Panc1 (cell line): Measurements from ENCODE around the gene RIC8A. TPM values are rescaled to one million over a fixed set of nuclear protein-coding genes. Genes with fewer than 3 reads are reported as not detected.
A peak's percentile ranks its signal among the peaks of the same experiment; 100 is the strongest.

Source experiments
- ATAC-seq: fragments of 200-7000 bp; cut with Tn5 transposase; 2 replicates; pipeline ENCODE4 v1.9.1; 2020; ENCODE audit warnings: mild to moderate bottlenecking, moderate library complexity
- BruUV-seq: library from RNA; stranded (reverse); fragments of 400-500 nt; replicated peaks from 2 replicates; lab custom pipeline; 2021; lab: Mats Ljungman, UMichigan
- CTCF ChIA-PET: fragments of 300-600 bp; sonication (Branson Sonifier 250); formaldehyde crosslinking; loops from one replicate; lab custom pipeline; 2022; ENCODE audit warnings: antibody characterized with exemption; lab: Charles Lee
- POLR2A ChIA-PET: fragments of 300-600 bp; sonication (Branson Sonifier 250); formaldehyde crosslinking; loops from one replicate; lab custom pipeline; 2022; ENCODE audit warnings: antibody characterized with exemption; lab: Charles Lee
- DNase-seq: peaks from one replicate; pipeline ENCODE4 v3.0.0-alpha.2; 2010; ENCODE audit warnings: low read depth, low spot score
- H3K27ac ChIP-seq: 2 replicates; pipeline ENCODE4 v1.5.1; 2011; ENCODE audit warnings: mild to moderate bottlenecking, low read length, inconsistent platforms
- H3K27me3 ChIP-seq: fragments of 200-500 bp; sonication (Bioruptor generic); 2 replicates; pipeline ENCODE4 v1.6.0; 2014; ENCODE audit warnings: low read length, inconsistent platforms; ENCODE audit not compliant: control insufficient read depth, insufficient read depth
- H3K36me3 ChIP-seq: fragments of 200-500 bp; sonication (Bioruptor generic); 2 replicates; pipeline ENCODE4 v1.5.1; 2014; ENCODE audit warnings: inconsistent platforms, mild to moderate bottlenecking, low read length, moderate library complexity; ENCODE audit not compliant: control insufficient read depth, insufficient read depth
- H3K4me1 ChIP-seq: 2 replicates; pipeline ENCODE4 v1.5.1; 2011; ENCODE audit warnings: inconsistent platforms, mild to moderate bottlenecking, low read length, moderate library complexity; ENCODE audit not compliant: control insufficient read depth, insufficient read depth
- H3K4me3 ChIP-seq, 2 experiments: 2 replicates each; pipeline ENCODE4 v1.5.1; 2011 to 2012; ENCODE audit warnings: low read depth in 2 of 2, low read length in 2 of 2, mild to moderate bottlenecking in 2 of 2, inconsistent platforms in 1 of 2, moderate library complexity in 1 of 2
- H3K9me3 ChIP-seq: fragments of 200-500 bp; sonication (Bioruptor generic); 2 replicates; pipeline ENCODE4 v1.5.1; 2014; ENCODE audit warnings: low read depth, mild to moderate bottlenecking, inconsistent platforms, low read length, moderate library complexity; ENCODE audit not compliant: control insufficient read depth, insufficient read depth
- POLR2AphosphoS5 ChIP-seq: IDR thresholded peaks from 2 replicates; pipeline ENCODE4 v1.6.1; 2012; ENCODE audit warnings: mild to moderate bottlenecking, low read depth, low read length, moderate library complexity
- SIN3A ChIP-seq: IDR thresholded peaks from 2 replicates; pipeline ENCODE4 v1.6.1; 2012; ENCODE audit warnings: low read depth, mild to moderate bottlenecking, low read length, moderate library complexity, borderline replicate concordance; ENCODE audit not compliant: insufficient read depth
- TCF7L2 ChIP-seq: IDR thresholded peaks from 2 replicates; pipeline ENCODE4 v1.6.1; 2011; ENCODE audit warnings: mild to moderate bottlenecking, low read depth, low read length, inconsistent platforms
- in situ Hi-C: cut with HindIII; loops from 2 replicates; pipeline ENCODE4 v1.10.0; 2016; ENCODE audit warnings: low sequenced_read_pairs, low pct_unique_long_range_greater_than_20kb
- intact Hi-C: fragments of 100-400 bp; cut with micrococcal nuclease; formaldehyde crosslinking; loops from one replicate; pipeline ENCODE4 v1.10.0; 2022; ENCODE audit not compliant: unreplicated experiment
- total RNA-seq: library from RNA; stranded (reverse); gene quantifications from one replicate; pipeline ENCODE4 v1.2.1, GENCODE V29; 2021; ENCODE audit not compliant: unreplicated experiment
- TF ChIP-seq, protein P1 (sequence below): fragments of 450-650 bp; IDR thresholded peaks from 2 replicates; pipeline ENCODE4 v1.5.1; 2017; ENCODE audit warnings: mild to moderate bottlenecking
- TF ChIP-seq, protein P2 (sequence below), 2 experiments: IDR thresholded peaks; 2 replicates each; pipeline ENCODE4 v1.6.1; 2011 to 2012; ENCODE audit warnings: low read depth in 2 of 2, control low read depth in 1 of 2, low read length in 1 of 2, mild to moderate bottlenecking in 1 of 2, moderate library complexity in 1 of 2; ENCODE audit not compliant: insufficient read depth in 1 of 2

RIC8A gene
- total RNA-seq, 1 experiment from 2014 or later: 264 TPM

DNA sequence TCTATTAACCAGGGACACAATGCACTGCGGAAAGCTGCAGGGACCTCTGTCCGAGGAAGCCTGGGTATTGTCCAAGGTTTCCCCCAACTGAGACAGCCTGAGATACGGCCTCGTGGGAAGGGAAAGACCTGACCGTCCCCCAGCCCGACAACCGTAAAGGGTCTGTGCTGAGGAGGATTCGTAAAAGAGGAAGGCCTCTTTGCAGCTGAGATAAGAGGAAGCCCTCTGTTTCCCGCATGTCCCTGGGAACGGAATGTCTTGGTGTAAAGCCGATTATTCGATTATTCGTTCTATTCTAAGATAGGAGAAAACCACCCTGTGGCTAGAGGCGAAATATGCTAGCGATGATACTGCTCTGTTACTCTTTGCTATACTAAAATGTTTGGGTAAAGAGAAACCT lies 5.5 kb upstream of the RIC8A start:
- Histone ChIP-seq H3K36me3 (no peaks in the 10 kb centered on the region; the same call in 1 of the 2 replicates), H3K4me3 (no peak overlapping the region), H3K4me1 (peaks cover 12% of the 10 kb centered on the region), H3K9me3 (no peaks in the 10 kb centered on the region), H3K27me3 (no peaks in the 10 kb centered on the region), H3K27ac (no peak overlapping the region)
- intact Hi-C loops: no loop called here
- DNase-seq (no peak), ATAC-seq (no peak)
- TF ChIP-seq, protein P1, sequence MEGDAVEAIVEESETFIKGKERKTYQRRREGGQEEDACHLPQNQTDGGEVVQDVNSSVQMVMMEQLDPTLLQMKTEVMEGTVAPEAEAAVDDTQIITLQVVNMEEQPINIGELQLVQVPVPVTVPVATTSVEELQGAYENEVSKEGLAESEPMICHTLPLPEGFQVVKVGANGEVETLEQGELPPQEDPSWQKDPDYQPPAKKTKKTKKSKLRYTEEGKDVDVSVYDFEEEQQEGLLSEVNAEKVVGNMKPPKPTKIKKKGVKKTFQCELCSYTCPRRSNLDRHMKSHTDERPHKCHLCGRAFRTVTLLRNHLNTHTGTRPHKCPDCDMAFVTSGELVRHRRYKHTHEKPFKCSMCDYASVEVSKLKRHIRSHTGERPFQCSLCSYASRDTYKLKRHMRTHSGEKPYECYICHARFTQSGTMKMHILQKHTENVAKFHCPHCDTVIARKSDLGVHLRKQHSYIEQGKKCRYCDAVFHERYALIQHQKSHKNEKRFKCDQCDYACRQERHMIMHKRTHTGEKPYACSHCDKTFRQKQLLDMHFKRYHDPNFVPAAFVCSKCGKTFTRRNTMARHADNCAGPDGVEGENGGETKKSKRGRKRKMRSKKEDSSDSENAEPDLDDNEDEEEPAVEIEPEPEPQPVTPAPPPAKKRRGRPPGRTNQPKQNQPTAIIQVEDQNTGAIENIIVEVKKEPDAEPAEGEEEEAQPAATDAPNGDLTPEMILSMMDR: no peak
- TF ChIP-seq POLR2AphosphoS5: 0 out of 2 replicates have a peak, but pooled peaks have one; percentile 19
- in situ Hi-C loops: no loop called here
- no TSS peak for BruUV-seq
- CTCF ChIA-PET: no interaction called here
- POLR2A ChIA-PET: no interaction called here

DNA sequence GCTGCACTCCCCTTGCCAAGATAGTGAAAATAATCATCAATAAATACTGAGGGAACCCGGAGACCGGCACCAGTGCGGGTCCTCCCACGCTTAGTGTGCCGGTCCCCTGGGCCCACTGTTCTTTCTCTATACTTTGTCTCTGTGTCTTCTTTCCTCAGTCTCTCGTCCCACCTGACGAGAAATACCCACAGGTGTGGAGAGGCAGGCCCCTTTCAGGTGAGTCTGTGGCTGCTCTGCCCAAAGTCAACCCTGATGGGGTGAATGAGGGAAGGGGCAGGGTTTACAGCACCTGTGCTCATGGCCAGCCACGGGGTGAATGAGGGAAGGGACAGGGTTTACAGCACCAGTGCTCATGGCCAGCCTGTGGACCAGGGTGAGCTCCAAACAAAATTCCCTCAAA lies 5.0 kb upstream of the RIC8A start:
- intact Hi-C loops: no loop called here
- in situ Hi-C loops: no loop called here
- Histone ChIP-seq H3K4me3 (no peak overlapping the region), H3K27me3 (no peaks in the 10 kb centered on the region), H3K27ac (no peak overlapping the region), H3K36me3 (no peaks in the 10 kb centered on the region; the same call in 1 of the 2 replicates), H3K4me1 (peaks cover 12% of the 10 kb centered on the region), H3K9me3 (no peaks in the 10 kb centered on the region)
- BruUV-seq: no TSS peak
- DNase-seq: no peak
- ATAC-seq: no peak
- TF ChIP-seq TCF7L2 (no peak), SIN3A (no peak), POLR2AphosphoS5 (no peak)
- TF ChIP-seq, protein P2, sequence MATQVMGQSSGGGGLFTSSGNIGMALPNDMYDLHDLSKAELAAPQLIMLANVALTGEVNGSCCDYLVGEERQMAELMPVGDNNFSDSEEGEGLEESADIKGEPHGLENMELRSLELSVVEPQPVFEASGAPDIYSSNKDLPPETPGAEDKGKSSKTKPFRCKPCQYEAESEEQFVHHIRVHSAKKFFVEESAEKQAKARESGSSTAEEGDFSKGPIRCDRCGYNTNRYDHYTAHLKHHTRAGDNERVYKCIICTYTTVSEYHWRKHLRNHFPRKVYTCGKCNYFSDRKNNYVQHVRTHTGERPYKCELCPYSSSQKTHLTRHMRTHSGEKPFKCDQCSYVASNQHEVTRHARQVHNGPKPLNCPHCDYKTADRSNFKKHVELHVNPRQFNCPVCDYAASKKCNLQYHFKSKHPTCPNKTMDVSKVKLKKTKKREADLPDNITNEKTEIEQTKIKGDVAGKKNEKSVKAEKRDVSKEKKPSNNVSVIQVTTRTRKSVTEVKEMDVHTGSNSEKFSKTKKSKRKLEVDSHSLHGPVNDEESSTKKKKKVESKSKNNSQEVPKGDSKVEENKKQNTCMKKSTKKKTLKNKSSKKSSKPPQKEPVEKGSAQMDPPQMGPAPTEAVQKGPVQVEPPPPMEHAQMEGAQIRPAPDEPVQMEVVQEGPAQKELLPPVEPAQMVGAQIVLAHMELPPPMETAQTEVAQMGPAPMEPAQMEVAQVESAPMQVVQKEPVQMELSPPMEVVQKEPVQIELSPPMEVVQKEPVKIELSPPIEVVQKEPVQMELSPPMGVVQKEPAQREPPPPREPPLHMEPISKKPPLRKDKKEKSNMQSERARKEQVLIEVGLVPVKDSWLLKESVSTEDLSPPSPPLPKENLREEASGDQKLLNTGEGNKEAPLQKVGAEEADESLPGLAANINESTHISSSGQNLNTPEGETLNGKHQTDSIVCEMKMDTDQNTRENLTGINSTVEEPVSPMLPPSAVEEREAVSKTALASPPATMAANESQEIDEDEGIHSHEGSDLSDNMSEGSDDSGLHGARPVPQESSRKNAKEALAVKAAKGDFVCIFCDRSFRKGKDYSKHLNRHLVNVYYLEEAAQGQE (IDR thresholded peaks at IDR 0.05; ENCODE audit: insufficient read depth in 1 of 2, low read depth in 2 of 2, low read length in 1 of 2): no peak
- TF ChIP-seq, protein P1: no peak
- CTCF ChIA-PET: no interaction called here
- POLR2A ChIA-PET: no interaction called here
